Neural crest cell (in vitro differentiated cells): ENCODE results near the gene ADAMTSL5. TPM values are rescaled to one million over a fixed set of nuclear protein-coding genes. Genes with fewer than 3 reads are reported as not detected.

Experiments used
- DNase-seq: peaks from one replicate; pipeline ENCODE4 v3.0.0; 2021; ENCODE audit warnings: low read depth, mixed read lengths, low spot score
- H3K27ac Mint-ChIP-seq: one replicate; pipeline ENCODE4 v1.8.0; 2021; ENCODE audit warnings: mild to moderate bottlenecking, mixed read lengths; ENCODE audit not compliant: unreplicated experiment
- H3K27me3 Mint-ChIP-seq: 2 replicates; pipeline ENCODE4 v1.8.0; 2021; ENCODE audit warnings: low read depth, mild to moderate bottlenecking, mixed read lengths
- H3K36me3 Mint-ChIP-seq: 2 replicates; pipeline ENCODE4 v1.8.0; 2021; ENCODE audit warnings: low read depth, mild to moderate bottlenecking, mixed read lengths
- H3K4me1 Mint-ChIP-seq: 2 replicates; pipeline ENCODE4 v1.8.0; 2021; ENCODE audit warnings: mixed read lengths
- H3K4me3 Mint-ChIP-seq: one replicate; pipeline ENCODE4 v1.8.0; 2021; ENCODE audit warnings: mild to moderate bottlenecking, mixed read lengths
- H3K9me3 Mint-ChIP-seq: 2 replicates; pipeline ENCODE4 v1.8.0; 2021; ENCODE audit warnings: mixed read lengths
- total RNA-seq: library from RNA; stranded (reverse); gene quantifications from 2 replicates; pipeline ENCODE4 v1.2.1, GENCODE V29; 2021
- TF ChIP-seq, protein P1 (sequence below): fragments of 200-600 bp; sonication (generic); conservative IDR thresholded peaks from 2 replicates; pipeline ENCODE4 v1.5.0; 2021; ENCODE audit warnings: antibody characterized with exemption, mild to moderate bottlenecking

ADAMTSL5 gene
- total RNA-seq, 1 donor from 2014 or later: not detected

DNA sequence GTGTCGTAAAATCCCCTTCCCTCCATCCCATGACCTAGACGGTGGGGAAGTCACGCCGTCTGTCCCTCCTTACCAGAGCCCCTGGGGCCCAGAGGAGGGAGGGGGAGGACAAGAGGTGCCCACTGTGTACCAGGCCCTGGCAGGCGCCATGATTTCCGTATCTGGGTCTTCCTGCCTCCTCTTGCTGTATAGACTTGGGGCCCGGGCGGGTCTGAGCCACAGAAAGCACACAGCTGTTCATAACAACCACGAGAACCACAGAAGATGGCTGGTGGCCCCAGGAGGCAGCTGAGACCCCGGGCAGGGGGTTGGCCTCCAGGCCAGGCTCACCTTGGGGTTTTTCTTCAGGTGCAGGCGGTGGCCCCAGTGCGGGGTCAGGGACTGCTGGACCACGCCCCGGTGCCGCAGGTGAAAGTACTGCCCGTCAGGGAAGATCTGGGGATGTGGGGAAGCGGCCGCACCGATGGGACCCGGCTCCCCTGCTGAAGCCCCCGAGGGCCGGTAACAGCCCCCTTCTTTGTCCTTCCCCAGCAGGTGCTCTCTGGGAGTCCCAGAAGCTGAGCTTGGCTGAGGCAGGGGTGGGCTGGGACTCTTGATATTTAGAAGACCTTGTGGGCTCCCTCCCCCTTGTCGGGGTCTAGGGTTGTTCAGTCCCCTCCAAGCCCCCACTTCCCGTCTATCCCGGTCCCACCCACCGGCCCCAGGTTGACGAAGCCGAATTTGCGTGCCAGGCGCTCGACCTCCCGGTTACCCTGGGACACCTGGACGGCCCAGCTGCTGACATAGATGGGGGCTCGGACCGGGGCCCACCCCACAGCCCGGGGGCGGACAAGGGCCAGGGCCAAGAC is 23.1 kb downstream of the ADAMTSL5 start:
- Mint-ChIP-seq H3K27ac (no peak overlapping the region), H3K4me1 (peaks cover 9% of the 10 kb centered on the region), H3K27me3 (peaks cover 23% of the 10 kb centered on the region), H3K4me3 (peak overlapping the region; percentile 62), H3K36me3 (no peaks in the 10 kb centered on the region), H3K9me3 (no peaks in the 10 kb centered on the region)
- TF ChIP-seq, protein P1, sequence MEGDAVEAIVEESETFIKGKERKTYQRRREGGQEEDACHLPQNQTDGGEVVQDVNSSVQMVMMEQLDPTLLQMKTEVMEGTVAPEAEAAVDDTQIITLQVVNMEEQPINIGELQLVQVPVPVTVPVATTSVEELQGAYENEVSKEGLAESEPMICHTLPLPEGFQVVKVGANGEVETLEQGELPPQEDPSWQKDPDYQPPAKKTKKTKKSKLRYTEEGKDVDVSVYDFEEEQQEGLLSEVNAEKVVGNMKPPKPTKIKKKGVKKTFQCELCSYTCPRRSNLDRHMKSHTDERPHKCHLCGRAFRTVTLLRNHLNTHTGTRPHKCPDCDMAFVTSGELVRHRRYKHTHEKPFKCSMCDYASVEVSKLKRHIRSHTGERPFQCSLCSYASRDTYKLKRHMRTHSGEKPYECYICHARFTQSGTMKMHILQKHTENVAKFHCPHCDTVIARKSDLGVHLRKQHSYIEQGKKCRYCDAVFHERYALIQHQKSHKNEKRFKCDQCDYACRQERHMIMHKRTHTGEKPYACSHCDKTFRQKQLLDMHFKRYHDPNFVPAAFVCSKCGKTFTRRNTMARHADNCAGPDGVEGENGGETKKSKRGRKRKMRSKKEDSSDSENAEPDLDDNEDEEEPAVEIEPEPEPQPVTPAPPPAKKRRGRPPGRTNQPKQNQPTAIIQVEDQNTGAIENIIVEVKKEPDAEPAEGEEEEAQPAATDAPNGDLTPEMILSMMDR: no peak
- DNase-seq: no peak

DNA sequence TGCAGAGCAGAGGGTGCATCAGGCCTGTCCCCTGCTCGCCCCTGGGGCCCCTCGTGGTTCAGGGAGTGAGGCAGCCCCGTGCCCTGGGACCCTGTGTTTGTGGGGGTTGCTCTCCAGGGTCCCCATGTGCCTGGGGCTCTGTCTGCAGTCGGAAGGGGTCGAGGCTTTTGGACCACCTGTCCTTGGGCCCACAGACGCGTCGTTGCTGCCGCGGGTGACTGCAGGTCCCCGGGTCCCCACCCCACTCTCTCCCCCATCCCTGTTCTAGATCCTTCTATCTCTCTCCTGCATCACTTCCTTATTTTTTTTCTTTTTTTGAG is 24.6 kb downstream of the ADAMTSL5 start:
- TF ChIP-seq, protein P1: no peak

DNA sequence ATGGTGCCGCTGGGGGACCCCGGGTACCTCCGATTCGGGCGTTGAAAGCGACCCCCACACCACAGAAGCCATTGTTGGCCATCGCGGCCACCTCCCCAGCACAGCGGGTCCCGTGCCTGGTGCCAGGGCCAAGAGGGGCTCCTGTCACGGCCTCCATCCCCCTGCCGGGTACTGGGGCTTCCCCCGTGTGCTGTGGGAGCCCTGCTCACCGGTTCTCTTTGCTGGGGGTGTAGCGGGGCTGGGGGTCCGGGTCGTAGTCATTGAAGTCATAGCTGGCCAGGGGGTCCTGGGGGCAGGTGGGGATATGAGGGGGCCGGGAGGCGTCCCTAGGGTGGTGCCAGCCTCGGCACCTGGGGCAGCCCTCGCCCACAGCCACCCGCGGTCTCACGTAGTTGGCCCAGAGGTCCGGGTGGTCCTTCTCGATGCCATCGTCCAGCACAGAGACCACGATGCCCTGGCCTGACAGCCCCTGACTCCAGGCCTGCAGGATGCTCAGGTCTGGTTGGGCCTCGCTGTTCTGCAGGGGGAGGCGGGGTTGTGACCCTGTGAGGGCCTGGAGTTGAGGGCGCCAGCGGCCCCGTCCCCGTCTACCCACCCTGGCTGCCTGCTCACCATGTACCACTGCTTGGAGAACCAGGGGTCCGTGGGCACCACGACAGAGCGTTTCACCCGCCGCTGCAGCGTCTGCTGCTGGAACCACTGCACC is 25.1 kb downstream of the ADAMTSL5 start:
- Mint-ChIP-seq H3K9me3 (no peaks in the 10 kb centered on the region), H3K4me1 (peaks cover 9% of the 10 kb centered on the region), H3K27ac (no peak overlapping the region), H3K36me3 (no peaks in the 10 kb centered on the region), H3K27me3 (peaks cover 16% of the 10 kb centered on the region), H3K4me3 (no peak overlapping the region)
- no peak for DNase-seq
- TF ChIP-seq, protein P1: no peak

More for the DNA sequence above, 24.6 kb downstream of the ADAMTSL5 start:
- peaks cover 20% of the 10 kb centered on the region for H3K27me3 Mint-ChIP-seq
- no peaks in the 10 kb centered on the region for H3K9me3 Mint-ChIP-seq
- no peak for DNase-seq
- no peaks in the 10 kb centered on the region for H3K36me3 Mint-ChIP-seq
- H3K4me3 Mint-ChIP-seq: peak overlapping the region; percentile 40
- peaks cover 9% of the 10 kb centered on the region for H3K4me1 Mint-ChIP-seq
- H3K27ac Mint-ChIP-seq: no peak overlapping the region

DNA sequence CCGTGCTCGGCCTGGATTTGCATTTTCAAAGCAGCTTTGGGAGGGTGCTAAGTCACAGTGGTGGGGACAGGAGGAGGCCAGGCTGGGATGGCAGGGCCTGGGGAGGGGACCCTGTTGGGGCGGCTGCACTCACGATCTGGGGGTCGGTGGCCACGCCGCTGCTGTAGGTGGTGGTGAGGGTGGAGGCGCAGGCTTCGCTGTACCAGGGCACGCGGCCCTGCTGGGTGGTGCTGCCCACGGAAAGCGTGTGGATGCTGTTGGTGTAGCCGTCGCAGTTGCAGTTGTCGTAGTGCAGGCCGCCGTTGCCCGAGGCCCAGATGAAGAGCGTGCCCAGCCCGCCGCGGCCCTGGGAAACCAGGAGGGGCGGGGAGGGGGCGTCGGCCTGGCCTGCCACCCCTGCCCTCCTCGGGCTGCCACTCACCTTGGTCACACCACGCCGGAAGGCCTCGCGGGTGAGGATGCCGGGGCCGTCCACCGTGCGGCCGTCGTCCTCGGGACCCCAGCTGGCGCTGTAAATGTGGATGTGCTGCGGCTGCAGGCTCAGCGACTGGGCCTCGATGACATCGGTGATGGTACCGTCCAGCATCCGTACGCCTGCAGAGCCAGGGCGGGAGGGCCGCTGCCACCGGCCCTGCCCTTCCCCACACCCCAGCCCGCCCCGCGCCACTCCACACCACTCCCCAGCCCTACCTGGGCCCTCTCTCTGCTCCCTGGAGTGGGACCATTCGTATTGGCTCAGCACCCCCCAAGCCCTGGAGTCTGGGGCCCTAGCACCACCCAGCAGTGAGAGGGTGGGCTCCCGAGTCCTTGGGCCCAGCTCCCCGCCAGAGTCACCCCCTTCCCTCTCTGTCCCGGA is 25.9 kb downstream of the ADAMTSL5 start:
- Mint-ChIP-seq H3K4me3 (no peak overlapping the region), H3K9me3 (no peaks in the 10 kb centered on the region), H3K4me1 (peaks cover 9% of the 10 kb centered on the region), H3K36me3 (no peaks in the 10 kb centered on the region), H3K27me3 (peaks cover 9% of the 10 kb centered on the region), H3K27ac (no peak overlapping the region)
- TF ChIP-seq, protein P1: no peak
- no peak for DNase-seq

DNA sequence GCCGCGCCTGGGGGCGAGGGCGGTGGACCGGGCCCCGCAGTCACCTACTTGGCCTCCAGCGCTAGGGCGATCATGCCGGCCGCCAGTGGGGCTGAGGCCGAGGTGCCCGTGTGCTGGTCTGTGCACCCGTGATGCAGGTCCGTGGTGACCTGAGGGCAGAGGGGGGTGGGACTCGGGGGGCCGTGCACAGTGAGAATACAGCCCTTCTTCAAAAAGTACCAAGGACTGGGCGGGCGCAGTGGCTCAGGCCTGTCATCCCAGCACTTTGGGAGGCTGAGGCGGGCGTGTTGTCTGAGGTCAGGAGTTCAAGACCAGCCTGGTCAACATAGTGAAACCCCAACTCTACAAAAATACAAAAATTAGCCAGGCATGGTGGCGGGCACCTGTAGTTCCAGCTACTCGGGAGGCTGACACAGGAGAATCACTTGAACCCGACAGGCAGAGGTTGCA is 28.8 kb downstream of the ADAMTSL5 start:
- no peak for DNase-seq
- TF ChIP-seq, protein P1: no peak
- Mint-ChIP-seq H3K4me3 (no peak overlapping the region), H3K36me3 (no peaks in the 10 kb centered on the region), H3K9me3 (no peaks in the 10 kb centered on the region), H3K27ac (no peak overlapping the region), H3K4me1 (peaks cover 4% of the 10 kb centered on the region), H3K27me3 (no peaks in the 10 kb centered on the region)
